Mammary epithelial cell (primary cell): ENCODE measurements around the gene BNC2.

Experiments
- CTCF ChIP-seq, 2 donors: IDR thresholded peaks in 1 of 2; conservative IDR thresholded peaks in 1 of 2; 2 replicates each; pipeline ENCODE4 v1.5.1; 2011 to 2012; ENCODE audit warnings: inconsistent platforms in 2 of 2, low read length in 2 of 2, mild to moderate bottlenecking in 2 of 2, control low read depth in 1 of 2, low read depth in 1 of 2; ENCODE audit not compliant: insufficient read depth in 1 of 2; ENCODE audit errors: extremely low read depth in 1 of 2
- EZH2 ChIP-seq: IDR thresholded peaks from 2 replicates; pipeline ENCODE4 v1.6.1; 2012; ENCODE audit warnings: low read length, inconsistent platforms, borderline replicate concordance

- no peak for TF ChIP-seq CTCF (conservative IDR thresholded peaks at IDR 0.05 in 1 of 2, IDR thresholded peaks at IDR 0.05 in 1 of 2; ENCODE audit: extremely low read depth in 1 of 2, insufficient read depth in 1 of 2, low read depth in 1 of 2, low read length in 2 of 2)
- no peak for TF ChIP-seq EZH2
Observed at GRCh38 chr9:16469184-16469583, 401.3 kb downstream of the BNC2 start.
